Colonic mucosa (tissue), 4 donors: ENCODE results near the gene TRNT1. TPM values are rescaled to one million over a fixed set of nuclear protein-coding genes. Genes with fewer than 3 reads are reported as not detected.
A peak's percentile ranks its signal among the peaks of the same experiment; 100 is the strongest.

ENCODE experiments used
- DNase-seq: peaks from one replicate; pipeline ENCODE4 v3.0.0-alpha.2; 2020
- H3K27ac ChIP-seq: fragments of 200-600 bp; one replicate; pipeline ENCODE4 v1.8.0; 2021
- H3K27me3 ChIP-seq: fragments of 200-600 bp; one replicate; pipeline ENCODE4 v1.8.0; 2021
- H3K36me3 ChIP-seq: fragments of 200-600 bp; one replicate; pipeline ENCODE4 v1.8.0; 2021
- H3K4me1 ChIP-seq: fragments of 200-600 bp; one replicate; pipeline ENCODE4 v1.8.0; 2021; ENCODE audit warnings: mild to moderate bottlenecking
- H3K4me3 ChIP-seq: fragments of 200-600 bp; one replicate; pipeline ENCODE4 v1.8.0; 2021
- H3K9ac ChIP-seq, 2 donors: one replicate each; pipeline ENCODE4 v1.7.0; 2013; ENCODE audit warnings: control low read depth in 2 of 2, low read depth in 2 of 2, low read length in 2 of 2
- H3K9me3 ChIP-seq: fragments of 200-600 bp; one replicate; pipeline ENCODE4 v1.8.0; 2021
- CTCF ChIP-seq: fragments of 200-600 bp; IDR thresholded peaks from one replicate; pipeline ENCODE4 v1.8.0; 2022; ENCODE audit warnings: antibody characterized with exemption, mild to moderate bottlenecking
- intact Hi-C: fragments of 100-400 bp; cut with DNase I; formaldehyde crosslinking; loops from one replicate; pipeline ENCODE4 v1.14.1; 2022
- total RNA-seq, 2 donors: library from RNA; stranded (reverse); fragmentation: NEBNext Ultra II Directional in 1 of 2; extraction: Animal tissue kit (Norgen Biotek cat#: 25700) in 1 of 2; gene quantifications; one replicate each; pipeline ENCODE4 v1.2.1, GENCODE V29; 2021
- donor health status: healthy.
- donor health status: DM: no; HTN: no; CAD: no.
- donor health status: DM: no; HTN: no; CAD: no.

Gene TRNT1
- total RNA-seq, 2 donors from 2014 or later, result 15.7 to 26.8 TPM

GRCh38 chr3:3177861-3178497 is 51.2 kb downstream of the TRNT1 start:
- Histone ChIP-seq H3K27me3 (no peaks in the 10 kb centered on the region), H3K27ac (no peak overlapping the region), H3K4me1 (peaks cover 6% of the 10 kb centered on the region), H3K9me3 (no peaks in the 10 kb centered on the region), H3K4me3 (no peak overlapping the region), H3K9ac (no peak overlapping the region), H3K36me3 (no peaks in the 10 kb centered on the region)
- intact Hi-C loops, result no loop called here
- no peak for TF ChIP-seq CTCF
- DNase-seq, result no peak

GRCh38 chr3:3178498-3179328 is 52.0 kb downstream of the TRNT1 start:
- no peak for DNase-seq

GRCh38 chr3:3179407-3180094 is 52.8 kb downstream of the TRNT1 start, which contains the start of gene CRBN:
TSS of gene CRBN (minus strand) at chr3:3179691. CDS start at chr3:3179687, 4 bp downstream.
- peak; percentile 99 for TF ChIP-seq CTCF
- intact Hi-C loops, result loop anchor here (5.0 kb wide), 1 partner anchor 52 kb away; the partner anchor contains the start of gene TRNT1
- no peaks in the 10 kb centered on the region for H3K36me3 ChIP-seq

More at GRCh38 chr3:3178498-3179328, 52.0 kb downstream of the TRNT1 start:
- intact Hi-C loops, result no loop called here
- Histone ChIP-seq H3K27ac (peak overlapping the region; percentile 50), H3K36me3 (no peaks in the 10 kb centered on the region), H3K9ac (peak overlapping the region; percentile 83 to 96), H3K4me1 (peaks cover 6% of the 10 kb centered on the region), H3K27me3 (no peaks in the 10 kb centered on the region), H3K4me3 (peak overlapping the region; percentile 96), H3K9me3 (no peaks in the 10 kb centered on the region)
- TF ChIP-seq CTCF, result no peak

GRCh38 chr3:3180456-3180855 is 53.7 kb downstream of the TRNT1 start:
- H3K4me1 ChIP-seq, result peaks cover 6% of the 10 kb centered on the region
- H3K27me3 ChIP-seq, result no peaks in the 10 kb centered on the region
- DNase-seq, result no peak
- intact Hi-C loops, result loop anchor here (5.0 kb wide), 1 partner anchor 53 kb away; the partner anchor contains the start of gene TRNT1
- no peaks in the 10 kb centered on the region for H3K9me3 ChIP-seq
- TF ChIP-seq CTCF, result no peak
- no peak overlapping the region for H3K9ac ChIP-seq
- H3K36me3 ChIP-seq, result no peaks in the 10 kb centered on the region
- H3K4me3 ChIP-seq, result no peak overlapping the region
- H3K27ac ChIP-seq, result no peak overlapping the region

More at GRCh38 chr3:3179407-3180094, 52.8 kb downstream of the TRNT1 start, which contains the start of gene CRBN:
- H3K9me3 ChIP-seq, result no peaks in the 10 kb centered on the region
- DNase-seq, result peak; percentile 95
- peak within 1 kb of the TSS; percentile 96 for H3K4me3 ChIP-seq
- no peaks in the 10 kb centered on the region for H3K27me3 ChIP-seq
- H3K9ac ChIP-seq, result peak within 1 kb of the TSS; percentile 83 to 96
- H3K27ac ChIP-seq, result peak within 1 kb of the TSS; percentile 50
- peaks cover 6% of the 10 kb centered on the region for H3K4me1 ChIP-seq

- Histone ChIP-seq H3K27me3 (no peaks in the 10 kb centered on the region), H3K27ac (no peak overlapping the region), H3K4me1 (no peaks in the 10 kb centered on the region), H3K36me3 (no peaks in the 10 kb centered on the region), H3K4me3 (no peak overlapping the region), H3K9ac (no peak overlapping the region), H3K9me3 (no peaks in the 10 kb centered on the region)
- no peak for TF ChIP-seq CTCF
- no peak for DNase-seq
- intact Hi-C loops, result loop anchor here (5.0 kb wide), 1 partner anchor 58 kb away; the partner anchor contains the start of gene TRNT1
These were observed 58.1 kb downstream of the TRNT1 start for GRCh38 chr3:3184876-3185275.
